Mucosa of rectum (tissue), 2 donors: ENCODE results near the gene ITGA1.

Experiments used
- H3K27ac ChIP-seq, 2 donors: one replicate each; pipeline ENCODE4 v1.7.0; 2013; ENCODE audit warnings: inconsistent platforms in 2 of 2, low read depth in 2 of 2, low read length in 2 of 2
- H3K27me3 ChIP-seq, 2 donors: one replicate each; pipeline ENCODE4 v1.7.0; 2013; ENCODE audit warnings: low read length in 2 of 2; ENCODE audit not compliant: control insufficient read depth in 2 of 2, insufficient read depth in 2 of 2
- H3K36me3 ChIP-seq, 2 donors: one replicate each; pipeline ENCODE4 v1.7.0; 2013; ENCODE audit warnings: low read length in 2 of 2; ENCODE audit not compliant: control insufficient read depth in 2 of 2, insufficient read depth in 2 of 2
- H3K4me1 ChIP-seq, 2 donors: one replicate each; pipeline ENCODE4 v1.7.0; 2013; ENCODE audit warnings: low read length in 2 of 2, mild to moderate bottlenecking in 1 of 2; ENCODE audit not compliant: control insufficient read depth in 2 of 2, insufficient read depth in 2 of 2
- H3K4me3 ChIP-seq, 2 donors: one replicate each; pipeline ENCODE4 v1.7.0; 2013; ENCODE audit warnings: low read length in 2 of 2
- H3K9ac ChIP-seq, 2 donors: one replicate each; pipeline ENCODE4 v1.7.0; 2013; ENCODE audit warnings: low read length in 2 of 2, low read depth in 1 of 2, mild to moderate bottlenecking in 1 of 2
- H3K9me3 ChIP-seq, 2 donors: one replicate each; pipeline ENCODE4 v1.7.0; 2013; ENCODE audit warnings: low read length in 2 of 2; ENCODE audit not compliant: control insufficient read depth in 2 of 2
- donor health status: healthy.
- donor health status: Normal muscosa, but diverticular disease.

The ITGA1 gene

DNA sequence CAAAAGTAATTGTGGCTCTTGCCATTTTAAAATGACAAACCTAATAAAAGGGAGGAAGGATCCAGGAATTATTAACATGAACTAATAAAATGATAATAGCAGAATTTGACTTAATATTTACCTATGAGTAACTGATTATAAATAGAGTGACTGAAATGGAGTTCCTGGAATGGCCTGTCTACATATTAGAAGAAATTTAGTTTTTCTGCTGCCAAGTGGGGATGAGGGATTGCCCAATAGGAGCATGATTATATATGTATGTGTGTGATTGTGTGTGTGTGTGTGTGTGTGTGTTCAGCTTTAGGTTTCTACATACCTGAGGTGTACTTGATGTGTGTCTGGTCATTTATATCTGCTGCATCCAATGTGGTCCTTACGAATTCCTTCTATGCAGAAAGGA is 36.6 kb upstream of the ITGA1 start:
- Histone ChIP-seq H3K4me3 (no peak overlapping the region), H3K27ac (no peak overlapping the region), H3K36me3 (no peaks in the 10 kb centered on the region), H3K27me3 (no peaks in the 10 kb centered on the region), H3K9ac (no peak overlapping the region), H3K9me3 (no peaks in the 10 kb centered on the region), H3K4me1 (no peaks in the 10 kb centered on the region)

GRCh38 chr5:52754051-52754450 is 33.7 kb upstream of the ITGA1 start:
- Histone ChIP-seq H3K36me3 (no peaks in the 10 kb centered on the region), H3K4me3 (no peak overlapping the region), H3K27me3 (no peaks in the 10 kb centered on the region), H3K9ac (no peak overlapping the region), H3K27ac (no peak overlapping the region), H3K4me1 (no peaks in the 10 kb centered on the region), H3K9me3 (no peaks in the 10 kb centered on the region)

- Histone ChIP-seq H3K36me3 (no peaks in the 10 kb centered on the region), H3K9me3 (no peaks in the 10 kb centered on the region), H3K4me3 (no peak overlapping the region), H3K27me3 (no peaks in the 10 kb centered on the region), H3K4me1 (no peaks in the 10 kb centered on the region), H3K9ac (no peak overlapping the region), H3K27ac (no peak overlapping the region)
These were observed 30.2 kb upstream of the ITGA1 start for GRCh38 chr5:52757527-52757926.

DNA sequence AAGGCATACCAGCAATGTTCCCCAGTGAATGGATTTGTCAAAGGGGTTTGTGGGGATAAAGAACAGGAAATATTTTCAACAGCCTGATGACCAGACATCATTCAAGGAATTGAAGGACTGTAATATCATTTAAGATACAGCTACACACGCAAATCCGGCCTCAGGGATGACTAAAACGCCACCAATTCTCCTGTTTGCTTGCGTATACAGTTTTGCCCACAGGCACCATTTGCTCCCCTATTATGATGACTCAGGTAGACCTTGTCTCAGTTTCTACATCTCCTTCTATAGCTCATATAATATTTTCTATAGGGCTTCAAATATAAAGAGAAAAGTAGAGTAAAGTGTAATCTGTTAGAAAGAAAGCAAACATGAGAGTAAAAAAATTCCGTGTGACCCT is 29.7 kb upstream of the ITGA1 start:
- Histone ChIP-seq H3K36me3 (no peaks in the 10 kb centered on the region), H3K9me3 (no peaks in the 10 kb centered on the region)

DNA sequence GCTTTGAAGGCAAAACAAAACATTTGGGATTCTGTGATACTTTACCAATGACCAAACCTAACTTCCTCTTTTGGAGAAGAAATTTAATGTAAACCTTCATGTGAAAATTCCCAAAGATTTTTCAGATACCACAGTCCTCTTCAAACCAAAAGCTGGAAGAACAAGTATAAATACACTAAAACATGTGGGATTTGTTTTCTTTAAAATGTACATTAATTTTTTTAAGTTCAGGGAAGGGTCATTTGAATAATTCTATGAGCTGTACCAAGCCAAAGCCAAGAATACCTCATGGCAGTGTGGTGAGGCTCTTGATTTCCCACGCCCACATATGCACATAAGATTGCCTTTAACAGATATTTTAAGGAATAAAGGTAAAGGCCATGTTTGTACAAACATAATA is 28.4 kb upstream of the ITGA1 start:
- Histone ChIP-seq H3K4me3 (no peak overlapping the region), H3K27ac (no peak overlapping the region), H3K9ac (no peak overlapping the region), H3K4me1 (no peaks in the 10 kb centered on the region), H3K36me3 (no peaks in the 10 kb centered on the region), H3K9me3 (no peaks in the 10 kb centered on the region), H3K27me3 (no peaks in the 10 kb centered on the region)

More for the DNA sequence above, 29.7 kb upstream of the ITGA1 start:
- no peak overlapping the region for H3K27ac ChIP-seq
- no peaks in the 10 kb centered on the region for H3K4me1 ChIP-seq
- H3K27me3 ChIP-seq, result no peaks in the 10 kb centered on the region
- no peak overlapping the region for H3K9ac ChIP-seq
- no peak overlapping the region for H3K4me3 ChIP-seq

GRCh38 chr5:52760695-52761366 is 26.9 kb upstream of the ITGA1 start:
- no peak overlapping the region for H3K9ac ChIP-seq
- H3K27me3 ChIP-seq, result no peaks in the 10 kb centered on the region
- H3K27ac ChIP-seq, result no peak overlapping the region
- H3K9me3 ChIP-seq, result no peaks in the 10 kb centered on the region
- no peaks in the 10 kb centered on the region for H3K4me1 ChIP-seq
- H3K36me3 ChIP-seq, result no peaks in the 10 kb centered on the region
- no peak overlapping the region for H3K4me3 ChIP-seq

DNA sequence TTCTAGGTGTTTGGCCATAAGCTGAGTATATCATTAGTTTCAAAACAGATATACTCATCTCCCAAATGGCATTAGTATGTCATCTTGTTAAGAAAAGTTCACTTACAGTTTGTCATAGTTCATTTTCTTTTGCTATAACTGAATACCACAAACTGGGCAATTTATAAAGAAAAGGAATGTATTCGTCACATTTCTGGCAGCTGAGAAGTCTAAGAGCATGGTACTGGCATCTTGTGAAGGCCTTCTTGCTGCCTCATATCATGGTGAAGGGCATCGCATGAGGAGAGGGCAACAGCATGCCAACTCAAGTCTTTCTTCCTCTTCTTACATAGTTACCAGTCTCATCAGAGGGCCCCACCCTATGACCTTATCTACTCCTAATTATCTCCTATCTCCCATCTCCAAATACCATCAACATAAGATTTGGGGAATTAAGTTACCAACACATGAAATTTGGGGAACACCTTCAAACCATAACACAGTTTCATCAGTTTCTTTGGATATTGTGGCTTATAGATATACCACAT is 20.4 kb upstream of the ITGA1 start:
- no peaks in the 10 kb centered on the region for H3K4me1 ChIP-seq
- H3K4me3 ChIP-seq, result no peak overlapping the region
- no peaks in the 10 kb centered on the region for H3K36me3 ChIP-seq
- no peak overlapping the region for H3K9ac ChIP-seq
- H3K27me3 ChIP-seq, result no peaks in the 10 kb centered on the region
- no peak overlapping the region for H3K27ac ChIP-seq
- no peaks in the 10 kb centered on the region for H3K9me3 ChIP-seq

- Histone ChIP-seq H3K4me1 (no peaks in the 10 kb centered on the region), H3K4me3 (no peak overlapping the region), H3K27me3 (no peaks in the 10 kb centered on the region), H3K36me3 (no peaks in the 10 kb centered on the region), H3K9ac (no peak overlapping the region), H3K9me3 (no peaks in the 10 kb centered on the region), H3K27ac (no peak overlapping the region)
These were observed 19.8 kb upstream of the ITGA1 start for GRCh38 chr5:52767766-52768480.

DNA sequence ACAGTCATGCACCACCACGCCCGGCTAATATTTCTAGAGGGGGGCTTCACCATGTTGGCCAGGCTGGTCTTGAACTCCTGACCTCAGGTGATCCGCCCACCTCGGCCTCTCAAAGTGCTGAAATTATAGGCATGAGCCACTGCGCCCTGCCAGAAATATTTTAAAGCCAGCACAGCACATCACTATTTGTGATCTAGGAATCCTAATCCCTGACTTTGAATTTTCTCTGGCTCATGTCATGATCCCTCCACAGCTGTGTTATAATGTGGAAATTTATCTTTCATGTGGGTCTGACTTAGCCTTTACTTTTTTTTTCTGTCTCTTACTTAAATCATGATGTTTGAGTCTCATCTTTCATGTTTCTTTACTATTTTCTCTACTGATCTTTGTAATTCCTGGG is 18.7 kb upstream of the ITGA1 start:
- Histone ChIP-seq H3K27me3 (no peaks in the 10 kb centered on the region), H3K9me3 (no peaks in the 10 kb centered on the region), H3K9ac (no peak overlapping the region), H3K27ac (no peak overlapping the region), H3K36me3 (no peaks in the 10 kb centered on the region), H3K4me3 (no peak overlapping the region), H3K4me1 (no peaks in the 10 kb centered on the region)

DNA sequence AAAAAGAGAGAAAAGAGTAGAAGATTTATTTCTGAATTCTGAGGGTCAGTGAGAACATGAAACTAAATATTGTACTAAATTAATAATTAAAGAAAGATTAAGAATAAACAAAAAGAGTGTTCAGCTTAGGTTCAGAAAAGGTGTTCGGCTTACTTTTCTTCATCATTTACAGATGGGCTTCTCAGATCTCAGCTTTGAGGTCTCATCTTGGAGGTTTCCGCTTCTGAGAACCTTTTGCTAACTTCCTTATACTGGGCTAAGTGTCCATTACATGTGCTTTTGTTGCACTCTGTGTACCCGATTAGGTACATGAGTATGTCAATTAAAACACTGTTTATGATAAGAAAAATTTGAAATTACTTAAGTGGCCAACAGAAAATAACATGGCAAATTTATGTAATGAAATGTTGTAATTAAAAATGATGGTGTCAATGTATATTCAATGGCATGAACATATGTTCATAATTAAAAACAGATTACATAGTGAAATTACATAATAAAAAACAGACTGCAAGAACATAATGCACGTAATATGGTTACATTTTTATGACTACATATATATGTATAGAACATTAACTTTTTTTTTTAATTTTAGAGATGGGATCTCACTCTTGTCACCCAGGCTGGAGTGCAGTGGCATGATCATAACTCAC is 17.3 kb upstream of the ITGA1 start:
- Histone ChIP-seq H3K36me3 (no peaks in the 10 kb centered on the region), H3K27ac (no peak overlapping the region), H3K27me3 (no peaks in the 10 kb centered on the region), H3K9ac (no peak overlapping the region), H3K4me3 (no peak overlapping the region), H3K9me3 (no peaks in the 10 kb centered on the region), H3K4me1 (no peaks in the 10 kb centered on the region)
